Esophagus squamous epithelium (tissue), 5 donors: Measurements from ENCODE around the gene RNU6-7. TPM values are rescaled to one million over a fixed set of nuclear protein-coding genes. Genes with fewer than 3 reads are reported as not detected.

Source experiments
- DNase-seq: peaks from one replicate; lab custom pipeline; 2025; lab: John Stamatoyannopoulos, UW
- H3K27ac ChIP-seq, 4 donors: fragments of 200-600 bp; sonication (generic); one replicate each; pipeline ENCODE4 v1.5.1; 2016 to 2019; ENCODE audit warnings: mild to moderate bottlenecking in 1 of 4
- H3K27me3 ChIP-seq, 4 donors: fragments of 200-600 bp; sonication (generic); 1 replicate in 3 of 4; 2 replicates in 1 of 4; pipeline versions ENCODE4 v1.5.1 to v1.6.0; 2017 to 2021; ENCODE audit warnings: antibody characterized with exemption in 1 of 4
- H3K36me3 ChIP-seq, 3 donors: fragments of 200-600 bp; sonication (generic); one replicate each; pipeline ENCODE4 v1.5.1; 2016 to 2019
- H3K4me1 ChIP-seq, 3 donors: fragments of 200-600 bp; sonication (generic); one replicate each; pipeline ENCODE4 v1.5.1; 2017 to 2019
- H3K4me3 ChIP-seq, 4 donors: fragments of 200-600 bp; sonication (generic); 1 replicate in 3 of 4; 2 replicates in 1 of 4; pipeline ENCODE4 v1.5.1; 2016 to 2019; ENCODE audit warnings: mild to moderate bottlenecking in 2 of 4, moderate library complexity in 1 of 4
- H3K9me3 ChIP-seq, 3 donors: fragments of 200-600 bp; sonication (generic); one replicate each; pipeline ENCODE4 v1.5.1; 2016 to 2019
- POLR2A ChIP-seq, 4 donors: fragments of 450-650 bp; IDR thresholded peaks; one replicate each; pipeline ENCODE4 v1.6.1; 2017; ENCODE audit warnings: antibody characterized with exemption in 4 of 4, mild to moderate bottlenecking in 4 of 4, moderate library complexity in 3 of 4
- WGBS, 2 donors: methylation state at CpG; one replicate each; pipeline ENCODE4 v1.1.5; 2018; 5-methylcytosine and 5-hydroxymethylcytosine counted together
- intact Hi-C: fragments of 100-400 bp; cut with DNase I; formaldehyde crosslinking; loops from one replicate; pipeline ENCODE4 v1.15.0; 2022
- total RNA-seq, 4 donors: library from RNA; depleted of rRNA; stranded (reverse); fragments of >200 nt; gene quantifications; one replicate each; pipeline ENCODE4 v1.1.0, GENCODE V29; 2016
- TF ChIP-seq, protein P1 (sequence below), 6 experiments: fragments of 450-650 bp in 4 of 6; fragments of 200-600 bp in 2 of 6; sonication (generic) in 2 of 6; IDR thresholded peaks; one replicate each; pipeline ENCODE4 v1.5.1; 2016 to 2019; ENCODE audit warnings: antibody characterized with exemption in 6 of 6, mild to moderate bottlenecking in 4 of 6, moderate library complexity in 4 of 6
- donor health status: DM: yes; HTN: yes; CAD: no.

The RNU6-7 gene
- total RNA-seq, 4 donors from 2014 or later = not detected

DNA sequence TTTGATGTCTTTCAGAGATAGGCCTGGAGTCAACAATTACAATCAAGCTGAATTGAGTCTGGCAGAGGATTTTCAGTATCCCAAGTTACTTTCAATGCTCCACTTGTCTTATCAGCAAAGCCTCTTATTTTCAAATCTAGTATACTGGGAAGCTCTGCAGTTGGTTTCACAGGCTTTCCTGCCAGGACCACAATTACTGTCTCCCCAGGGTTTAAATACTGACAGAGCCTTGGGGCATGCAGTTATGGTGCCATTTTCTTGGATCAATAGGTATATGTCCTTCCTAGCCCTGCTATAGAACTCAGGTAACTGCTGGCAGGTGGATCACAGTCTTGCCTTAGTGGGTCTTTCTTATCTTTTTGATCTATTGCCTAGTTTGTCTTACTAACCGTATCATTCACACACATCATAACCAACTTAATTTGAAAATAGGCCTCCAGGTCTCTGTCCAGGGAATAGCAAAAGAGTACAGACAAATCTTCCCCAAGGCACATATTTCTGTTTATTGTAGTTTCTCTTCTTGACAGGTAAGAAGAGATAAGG lies 23.6 kb downstream of the RNU6-7 start:
- Histone ChIP-seq H3K4me3 (no peak overlapping the region), H3K4me1 (peaks cover 0 to 12% (median 7%) of the 10 kb centered on the region in 3 donors), H3K36me3 (no peaks in the 10 kb centered on the region), H3K27ac (no peak overlapping the region), H3K27me3 (no peaks in the 10 kb centered on the region), H3K9me3 (no peaks in the 10 kb centered on the region)
- intact Hi-C loops = no loop called here
- DNase-seq = no peak
- TF ChIP-seq, protein P1, sequence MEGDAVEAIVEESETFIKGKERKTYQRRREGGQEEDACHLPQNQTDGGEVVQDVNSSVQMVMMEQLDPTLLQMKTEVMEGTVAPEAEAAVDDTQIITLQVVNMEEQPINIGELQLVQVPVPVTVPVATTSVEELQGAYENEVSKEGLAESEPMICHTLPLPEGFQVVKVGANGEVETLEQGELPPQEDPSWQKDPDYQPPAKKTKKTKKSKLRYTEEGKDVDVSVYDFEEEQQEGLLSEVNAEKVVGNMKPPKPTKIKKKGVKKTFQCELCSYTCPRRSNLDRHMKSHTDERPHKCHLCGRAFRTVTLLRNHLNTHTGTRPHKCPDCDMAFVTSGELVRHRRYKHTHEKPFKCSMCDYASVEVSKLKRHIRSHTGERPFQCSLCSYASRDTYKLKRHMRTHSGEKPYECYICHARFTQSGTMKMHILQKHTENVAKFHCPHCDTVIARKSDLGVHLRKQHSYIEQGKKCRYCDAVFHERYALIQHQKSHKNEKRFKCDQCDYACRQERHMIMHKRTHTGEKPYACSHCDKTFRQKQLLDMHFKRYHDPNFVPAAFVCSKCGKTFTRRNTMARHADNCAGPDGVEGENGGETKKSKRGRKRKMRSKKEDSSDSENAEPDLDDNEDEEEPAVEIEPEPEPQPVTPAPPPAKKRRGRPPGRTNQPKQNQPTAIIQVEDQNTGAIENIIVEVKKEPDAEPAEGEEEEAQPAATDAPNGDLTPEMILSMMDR (IDR thresholded peaks at IDR 0.05) = no peak
- TF ChIP-seq POLR2A (IDR thresholded peaks at IDR 0.05) = no peak
- WGBS, 2 donors = 31 to 70% methylated on average over 1 of the region's 1 CpG

DNA sequence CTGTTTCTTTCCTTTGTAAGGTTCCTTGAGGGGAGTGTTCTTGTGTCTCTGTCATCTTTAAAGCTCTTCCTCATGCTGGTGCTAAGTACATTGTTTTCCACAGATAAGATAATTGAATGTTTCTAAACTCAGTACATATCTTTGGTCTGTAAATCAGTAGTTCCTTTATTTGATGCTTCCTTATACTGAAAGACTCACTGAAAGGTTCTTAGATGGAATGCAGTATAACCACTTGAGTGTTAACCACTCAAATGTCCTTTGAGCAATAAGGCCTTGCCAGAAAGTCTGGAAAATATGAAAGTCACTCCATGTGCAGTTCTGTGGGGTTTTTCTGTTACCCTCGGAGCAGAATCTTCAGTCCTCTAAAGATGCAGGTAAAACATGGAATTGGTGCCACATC lies 24.2 kb downstream of the RNU6-7 start:
- no peak overlapping the region for H3K4me3 ChIP-seq
- no peak for DNase-seq
- 88 to 100% methylated on average over 1 of the region's 1 CpG for WGBS, 2 donors
- H3K27me3 ChIP-seq = no peaks in the 10 kb centered on the region
- no peak overlapping the region for H3K27ac ChIP-seq
- no peak for TF ChIP-seq POLR2A (IDR thresholded peaks at IDR 0.05)
- TF ChIP-seq, protein P1 (IDR thresholded peaks at IDR 0.05) = no peak
- H3K4me1 ChIP-seq = peaks cover 0 to 13% (median 12%) of the 10 kb centered on the region in 3 donors
- intact Hi-C loops = no loop called here
- no peaks in the 10 kb centered on the region for H3K9me3 ChIP-seq
- H3K36me3 ChIP-seq = no peaks in the 10 kb centered on the region

DNA sequence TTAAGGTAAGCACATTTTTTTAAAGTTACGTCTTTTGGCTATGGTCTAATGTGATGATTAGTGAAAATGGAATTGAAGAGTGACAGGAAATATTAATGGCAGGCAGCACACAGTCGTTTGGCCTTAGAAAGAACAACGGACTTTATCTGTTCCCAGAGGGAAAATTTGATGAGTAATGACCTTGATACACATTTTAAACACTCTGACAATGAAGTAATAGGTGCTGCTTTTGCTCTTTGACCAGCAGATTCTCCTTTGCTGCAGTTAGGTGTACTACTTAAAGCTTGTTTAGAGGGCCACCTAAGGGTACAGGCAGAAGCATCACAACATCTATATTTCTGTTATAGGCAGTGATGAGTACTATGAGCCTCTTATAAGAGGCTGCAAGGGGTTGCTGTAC lies 28.3 kb downstream of the RNU6-7 start:
- H3K9me3 ChIP-seq = no peaks in the 10 kb centered on the region
- TF ChIP-seq, protein P1 (IDR thresholded peaks at IDR 0.05) = no peak
- TF ChIP-seq POLR2A (IDR thresholded peaks at IDR 0.05) = no peak
- H3K36me3 ChIP-seq = no peaks in the 10 kb centered on the region
- DNase-seq = no peak
- 14 to 25% methylated on average over 3 of the region's 3 CpGs for WGBS, 2 donors
- H3K27me3 ChIP-seq = no peaks in the 10 kb centered on the region
- no peak overlapping the region for H3K27ac ChIP-seq
- peaks cover 0 to 12% (median 11%) of the 10 kb centered on the region in 3 donors for H3K4me1 ChIP-seq
- intact Hi-C loops = no loop called here
- H3K4me3 ChIP-seq = no peak overlapping the region

DNA sequence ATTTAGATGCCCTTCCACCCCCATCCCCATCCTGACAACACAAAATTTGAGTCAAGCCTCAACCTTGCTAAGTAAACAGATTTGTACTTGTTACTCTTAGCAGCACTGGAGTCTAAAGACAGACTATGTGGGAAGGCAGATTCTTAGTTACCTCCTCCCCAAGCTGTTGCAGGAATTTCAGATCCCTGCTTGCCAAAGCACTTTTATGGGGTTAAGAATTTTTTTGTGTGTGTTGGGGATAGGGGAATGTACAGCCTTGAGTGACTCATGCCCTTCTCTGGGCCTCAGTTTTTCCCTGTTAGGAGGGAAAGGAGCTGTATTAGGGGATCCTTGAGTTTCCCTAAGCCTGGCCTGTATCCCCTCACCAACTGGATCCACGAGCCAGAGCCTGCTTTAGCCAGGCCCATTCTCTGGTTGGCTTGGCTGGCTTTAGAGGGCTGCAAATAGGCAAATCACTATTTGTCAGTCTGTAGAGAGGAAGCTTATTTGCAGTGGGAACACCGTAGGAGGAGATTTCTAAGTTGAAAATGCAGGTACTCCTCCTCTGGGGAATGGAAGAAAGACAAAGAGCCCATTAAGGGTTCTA lies 28.9 kb downstream of the RNU6-7 start:
- no peaks in the 10 kb centered on the region for H3K36me3 ChIP-seq
- no peak for TF ChIP-seq POLR2A (IDR thresholded peaks at IDR 0.05)
- TF ChIP-seq, protein P1 (IDR thresholded peaks at IDR 0.05) = no peak
- intact Hi-C loops = no loop called here
- no peak overlapping the region for H3K27ac ChIP-seq
- peaks cover 0 to 9% (median 9%) of the 10 kb centered on the region in 3 donors for H3K4me1 ChIP-seq
- no peak overlapping the region for H3K4me3 ChIP-seq
- no peaks in the 10 kb centered on the region for H3K27me3 ChIP-seq
- no peaks in the 10 kb centered on the region for H3K9me3 ChIP-seq
- 52 to 76% methylated on average over 2 of the region's 2 CpGs for WGBS, 2 donors
- DNase-seq = no peak

DNA sequence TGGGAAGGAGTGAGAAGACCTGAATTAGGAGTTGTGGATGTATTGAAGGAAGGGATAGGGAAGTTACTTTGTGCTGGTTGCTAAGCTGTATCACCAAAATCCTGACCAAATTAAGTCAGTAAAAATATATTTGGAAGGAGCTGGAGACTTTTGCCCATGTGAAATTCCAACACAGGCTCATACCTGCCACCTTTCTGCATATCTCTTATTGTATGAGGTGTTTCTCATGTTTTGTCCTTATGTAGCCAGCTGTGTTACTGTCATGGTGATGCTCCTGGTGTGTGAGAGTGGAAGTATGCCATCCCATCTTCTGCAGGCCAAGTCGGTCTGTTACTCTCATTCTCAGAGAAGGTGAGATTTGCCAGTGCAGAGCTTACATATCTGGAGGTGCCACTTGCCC lies 30.6 kb downstream of the RNU6-7 start:
- 40 to 57% methylated on average over 1 of the region's 1 CpG for WGBS, 2 donors
- intact Hi-C loops = no loop called here
- no peaks in the 10 kb centered on the region for H3K27me3 ChIP-seq
- no peak overlapping the region for H3K27ac ChIP-seq
- no peaks in the 10 kb centered on the region for H3K36me3 ChIP-seq
- TF ChIP-seq, protein P1 (IDR thresholded peaks at IDR 0.05) = no peak
- TF ChIP-seq POLR2A (IDR thresholded peaks at IDR 0.05) = no peak
- peaks cover 0 to 9% (median 9%) of the 10 kb centered on the region in 3 donors for H3K4me1 ChIP-seq
- H3K4me3 ChIP-seq = no peak overlapping the region
- H3K9me3 ChIP-seq = no peaks in the 10 kb centered on the region
- DNase-seq = no peak
